Measurements from ENCODE around the gene TFPT.

DNA sequence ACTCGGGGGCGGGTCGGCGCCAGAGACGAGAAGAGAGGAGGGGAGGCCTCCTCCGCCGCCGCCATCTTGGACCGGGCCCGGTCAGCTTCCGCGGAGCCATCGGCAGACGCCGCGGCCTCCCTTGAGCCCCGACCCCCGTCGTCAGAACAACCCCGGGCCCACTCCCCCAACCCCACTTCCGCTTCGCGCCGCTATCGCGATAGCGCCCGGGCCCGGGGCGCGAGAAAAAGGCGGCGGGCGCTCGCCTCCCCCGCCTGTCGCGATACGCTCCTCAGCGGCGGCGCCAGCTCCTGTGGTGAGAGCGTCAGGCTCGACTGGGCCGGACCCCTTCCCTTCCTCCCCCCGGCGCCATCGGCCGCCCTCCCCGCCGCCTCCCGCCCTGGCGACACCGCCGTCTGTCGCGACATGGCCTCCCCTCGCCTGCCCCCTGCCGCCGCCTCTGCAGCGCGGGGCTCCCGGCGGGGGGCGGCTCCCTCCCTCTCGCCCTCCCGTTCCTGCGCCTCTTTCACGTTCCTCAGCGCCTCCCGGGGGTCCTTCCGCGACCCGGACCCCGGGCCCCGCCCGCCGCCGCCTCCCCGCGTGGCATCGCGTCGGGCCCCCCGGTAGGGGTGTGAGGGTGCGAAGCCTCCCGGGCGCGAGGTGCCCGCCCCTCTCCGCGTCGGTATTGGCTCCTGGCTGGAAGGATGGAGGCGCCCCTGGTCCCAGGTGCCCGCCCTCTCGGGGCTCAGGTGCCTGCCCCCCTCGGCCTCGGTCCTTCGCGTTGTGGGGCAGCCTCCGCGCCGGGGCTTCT lies 22.4 kb upstream of the TFPT start, which contains the start of gene CNOT3:
- TF ChIP-seq CTCF (conservative IDR thresholded peaks at IDR 0.05): no peak; the same call in 1 of the 2 replicates
- TF ChIP-seq EZH2 (IDR thresholded peaks at IDR 0.05; ENCODE audit: low read depth): no peak

Data from PC-9 (cell line).